CD4-positive, alpha-beta T cell treated with Interleukin-17A for 1 hour (primary cell): ENCODE measurements around the gene SENP8.
"Not testable (repeated sequence)": the region's sequence is repeated elsewhere in the genome, so short reads cannot be mapped to it uniquely, and the experiment has no call there.

ENCODE experiments used
- DNase-seq: peaks from one replicate; pipeline ENCODE4 v3.0.0-alpha.2; 2020

The SENP8 gene

GRCh38 chr15:72118017-72118978 lies at the start of gene SENP8, which contains the start of gene MYO9A:
TSS of gene SENP8 (plus strand) at chr15:72118403. CDS start at chr15:72139624, 21,221 bp downstream.
TSS of gene MYO9A (minus strand) at chr15:72118150. CDS start at chr15:72046563, 71,587 bp downstream.
- peak; percentile 99 for DNase-seq

GRCh38 chr15:72068856-72069255 lies 49.3 kb upstream of the SENP8 start:
- DNase-seq: no peak

- DNase-seq: no peak
These were observed 47.3 kb upstream of the SENP8 start for GRCh38 chr15:72070817-72071447.

- not testable (repeated sequence) for DNase-seq
These were observed 46.8 kb upstream of the SENP8 start for GRCh38 chr15:72071448-72071825.

GRCh38 chr15:72074335-72075060 lies 43.7 kb upstream of the SENP8 start:
- DNase-seq: no peak

- no peak for DNase-seq
These were observed 40.3 kb upstream of the SENP8 start for GRCh38 chr15:72077950-72078349.

GRCh38 chr15:72078887-72079286 lies 39.3 kb upstream of the SENP8 start:
- DNase-seq: peak; percentile 6

- no peak for DNase-seq
These were observed 36.0 kb upstream of the SENP8 start for GRCh38 chr15:72082176-72082575.

- DNase-seq: no peak
These were observed 32.0 kb upstream of the SENP8 start for GRCh38 chr15:72086010-72086697.

- no peak for DNase-seq
These were observed 31.1 kb upstream of the SENP8 start for GRCh38 chr15:72086920-72087648.

GRCh38 chr15:72092006-72092405 lies 26.2 kb upstream of the SENP8 start:
- no peak for DNase-seq

GRCh38 chr15:72092691-72093090 lies 25.5 kb upstream of the SENP8 start:
- DNase-seq: no peak

GRCh38 chr15:72096796-72097195 lies 21.4 kb upstream of the SENP8 start:
- DNase-seq: no peak

GRCh38 chr15:72098040-72098439 lies 20.2 kb upstream of the SENP8 start:
- DNase-seq: no peak

- no peak for DNase-seq
These were observed 19.0 kb upstream of the SENP8 start for GRCh38 chr15:72099155-72099554.

GRCh38 chr15:72100551-72100950 lies 17.7 kb upstream of the SENP8 start:
- DNase-seq: not testable (repeated sequence)

- DNase-seq: no peak
These were observed 13.1 kb upstream of the SENP8 start for GRCh38 chr15:72105111-72105510.

GRCh38 chr15:72106068-72106467 lies 12.1 kb upstream of the SENP8 start:
- DNase-seq: no peak

- no peak for DNase-seq
These were observed 7.8 kb upstream of the SENP8 start for GRCh38 chr15:72110355-72110754.

- DNase-seq: no peak
These were observed 6.1 kb upstream of the SENP8 start for GRCh38 chr15:72112116-72112515.

- no peak for DNase-seq
These were observed 5.4 kb upstream of the SENP8 start for GRCh38 chr15:72112805-72113204.
